ENCODE results near the gene ABLIM1.
A peak's percentile ranks its signal among the peaks of the same experiment; 100 is the strongest.

The ABLIM1 gene

DNA sequence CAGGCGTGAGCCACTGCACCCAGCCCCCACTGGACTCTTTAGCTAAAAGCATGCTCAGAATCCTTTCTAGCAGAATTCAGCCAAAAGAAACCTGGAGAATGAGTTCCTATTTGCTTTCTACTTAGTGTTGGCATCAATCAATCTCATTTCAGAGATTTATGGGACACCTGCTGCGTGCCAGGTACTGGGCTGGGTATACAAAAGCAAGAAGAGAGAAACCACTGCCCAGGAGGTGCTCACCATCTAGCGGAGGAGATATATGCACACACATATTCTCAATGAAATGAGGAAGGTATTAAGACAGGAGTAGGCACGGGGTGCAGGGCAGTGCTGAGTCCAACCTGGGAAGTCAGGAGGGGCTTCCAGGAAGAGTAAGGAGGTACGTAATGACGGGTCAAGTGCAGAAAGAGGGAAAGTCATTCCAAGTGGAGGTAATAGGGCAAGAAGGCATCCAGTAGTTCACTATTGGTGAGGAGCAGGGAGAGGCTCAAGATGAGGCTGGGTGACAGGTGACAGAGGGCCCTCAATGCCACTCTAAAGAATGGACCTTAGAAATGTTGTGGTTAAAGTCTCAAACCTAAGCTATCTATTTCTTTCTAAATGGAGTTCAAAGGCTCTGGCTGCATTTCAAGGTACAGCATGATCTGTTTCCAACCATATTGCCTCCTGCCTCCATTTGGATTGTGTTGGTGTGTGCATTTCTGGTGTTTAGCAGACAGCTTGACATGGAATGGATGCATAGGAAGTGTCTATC lies 22.1 kb downstream of the ABLIM1 start:
- no peak for TF ChIP-seq CTCF (conservative IDR thresholded peaks at IDR 0.05; ENCODE audit: low read length)

DNA sequence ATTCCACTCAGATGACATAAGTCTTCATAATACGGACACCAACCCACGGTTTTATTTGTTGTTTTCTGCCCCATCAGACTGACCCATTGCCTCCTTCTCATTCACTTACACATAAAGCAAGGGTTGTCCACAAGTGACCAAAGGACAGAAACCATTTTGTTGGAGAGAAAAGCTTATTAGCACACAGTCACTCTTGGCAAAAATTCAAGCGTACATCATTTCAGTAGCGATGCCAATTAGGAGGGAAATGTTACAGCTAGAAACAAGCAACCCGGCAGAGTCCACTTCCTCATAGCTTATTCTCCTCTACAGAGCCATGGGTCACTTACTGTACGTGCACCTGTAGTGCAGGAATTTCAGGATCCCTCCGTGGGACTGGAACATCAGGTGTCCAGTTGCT lies 23.0 kb downstream of the ABLIM1 start:
- no peak for TF ChIP-seq CTCF (conservative IDR thresholded peaks at IDR 0.05; ENCODE audit: low read length)
- no peak for DNase-seq (ENCODE audit: low read depth)
- no peak overlapping the region for H3K4me3 ChIP-seq (ENCODE audit: low read length)

More for the DNA sequence above, 22.1 kb downstream of the ABLIM1 start:
- no peak overlapping the region for H3K4me3 ChIP-seq (ENCODE audit: low read length)
- DNase-seq (ENCODE audit: low read depth) = no peak

GRCh38 chr10:114634609-114634979 lies 23.5 kb downstream of the ABLIM1 start:
- peak; percentile 90 for DNase-seq (ENCODE audit: low read depth)
- H3K4me3 ChIP-seq (ENCODE audit: low read length) = no peak overlapping the region
- TF ChIP-seq CTCF (conservative IDR thresholded peaks at IDR 0.05; ENCODE audit: low read length) = no peak

DNA sequence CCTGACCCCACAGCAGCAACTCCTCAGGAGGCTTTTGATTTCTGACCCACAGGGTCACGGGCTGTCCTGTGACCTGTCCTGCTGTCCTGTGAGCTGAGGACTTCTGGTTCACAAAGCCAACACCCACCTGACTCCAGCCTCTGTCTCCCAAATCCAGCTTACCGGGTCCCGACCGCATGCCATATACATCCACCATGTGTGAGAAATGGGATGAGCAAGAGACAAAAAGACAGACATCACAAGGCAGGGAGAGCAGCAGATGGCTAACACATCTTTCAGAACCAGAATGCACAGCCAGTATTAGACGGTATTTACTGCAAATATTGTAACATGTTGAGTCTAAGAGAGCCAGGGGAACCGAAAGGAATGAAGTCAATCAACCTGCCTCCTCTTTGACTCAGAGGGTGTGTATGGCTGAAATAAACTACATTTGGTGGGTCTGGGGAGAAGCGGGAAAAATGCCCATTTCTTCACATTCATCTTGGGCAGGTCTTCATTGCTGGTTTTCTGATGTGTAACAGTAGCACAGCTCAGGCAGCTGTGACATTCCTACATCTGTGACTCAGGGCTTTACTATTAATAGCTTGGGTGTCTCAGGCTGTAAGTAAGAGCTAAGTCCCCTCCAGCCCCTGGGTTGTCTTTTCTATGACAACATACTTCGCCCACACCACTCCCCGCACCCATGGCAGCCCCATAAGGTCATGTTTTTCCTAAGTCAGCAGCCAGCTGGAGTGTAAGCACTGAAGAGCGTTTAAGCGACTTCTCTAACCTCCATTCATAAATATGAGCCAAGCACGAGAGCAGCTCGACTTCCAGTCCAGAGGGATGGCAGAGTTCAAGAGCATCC lies 25.0 kb downstream of the ABLIM1 start:
- peak overlapping the region; percentile 32 for H3K4me3 ChIP-seq (ENCODE audit: low read length)
- DNase-seq (ENCODE audit: low read depth) = peak; percentile 90
- no peak for TF ChIP-seq CTCF (conservative IDR thresholded peaks at IDR 0.05; ENCODE audit: low read length)

DNA sequence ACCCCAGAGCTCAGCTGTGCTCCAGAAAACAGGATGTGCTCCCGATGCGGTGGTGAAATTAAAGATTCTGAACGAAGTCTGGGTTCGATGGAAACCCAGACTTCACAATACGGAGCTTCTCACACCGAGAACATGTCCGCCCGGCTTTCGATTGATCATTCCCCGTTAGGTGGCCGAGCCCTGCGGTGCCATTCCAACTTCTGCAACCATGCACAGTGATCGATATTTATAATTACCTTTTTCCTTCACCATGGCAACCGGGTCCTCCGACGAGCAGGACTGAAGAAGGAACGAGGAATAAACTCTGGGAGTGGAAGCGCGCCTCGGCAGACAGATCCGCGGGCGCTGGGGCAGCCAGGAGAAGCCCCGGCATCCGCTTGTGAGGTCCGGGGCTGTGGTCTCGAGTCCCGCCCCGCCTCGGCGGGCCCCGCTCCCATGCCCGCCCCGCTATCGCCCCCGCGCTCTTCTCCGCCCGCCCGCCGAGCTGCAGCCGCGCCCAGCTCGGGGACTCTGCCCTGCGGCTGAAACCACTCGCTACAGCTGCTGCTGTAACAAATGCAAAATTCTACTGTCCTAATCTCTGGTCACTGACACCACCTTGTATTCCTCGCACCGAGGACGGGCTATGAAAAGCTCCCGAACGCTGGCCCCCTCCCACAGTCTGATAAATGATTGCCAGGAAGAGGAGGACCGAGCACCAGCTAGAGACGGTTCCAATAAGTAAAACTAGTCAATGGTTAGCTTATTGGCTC lies 26.2 kb downstream of the ABLIM1 start:
- H3K4me3 ChIP-seq (ENCODE audit: low read length) = peak overlapping the region; percentile 64
- no peak for TF ChIP-seq CTCF (conservative IDR thresholded peaks at IDR 0.05; ENCODE audit: low read length)
- no peak for DNase-seq (ENCODE audit: low read depth)

DNA sequence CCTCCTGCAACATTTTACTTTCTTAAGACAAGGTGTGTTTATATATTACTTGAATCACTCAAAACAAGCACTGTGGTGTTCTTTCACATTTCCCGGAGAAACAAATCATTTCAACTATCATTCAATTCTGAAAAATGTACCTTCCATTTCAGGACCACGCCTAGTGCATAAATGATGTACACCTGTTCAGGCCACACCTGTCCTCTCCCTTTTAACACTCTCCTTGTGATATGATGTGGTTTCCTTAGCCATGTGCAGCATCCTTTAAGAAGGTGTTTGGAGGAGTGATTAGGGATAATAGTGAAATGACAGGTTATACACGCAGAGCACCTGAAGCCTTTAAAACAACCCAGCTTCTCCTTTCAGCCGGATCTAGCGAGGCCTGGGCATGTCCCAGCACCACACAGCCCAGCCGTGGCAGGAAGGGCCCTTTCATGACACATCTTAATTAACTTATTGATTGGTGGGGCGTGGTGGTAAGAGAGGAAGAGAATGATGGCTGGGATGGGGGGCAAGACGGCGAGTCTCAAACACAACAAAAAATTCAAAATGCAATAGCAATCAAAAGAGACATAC lies 26.9 kb downstream of the ABLIM1 start:
- no peak for TF ChIP-seq CTCF (conservative IDR thresholded peaks at IDR 0.05; ENCODE audit: low read length)
- no peak for DNase-seq (ENCODE audit: low read depth)
- H3K4me3 ChIP-seq (ENCODE audit: low read length) = peak overlapping the region; percentile 64

Data from AG10803 (cell line).